Measurements from ENCODE around the gene PDE6C.
A peak's percentile ranks its signal among the peaks of the same experiment; 100 is the strongest.

The PDE6C gene

GRCh38 chr10:93697207-93697606 lies 84.9 kb downstream of the PDE6C start:
- no peaks in the 10 kb centered on the region for H3K27me3 ChIP-seq
- 0 out of 2 replicates have a peak, but pooled peaks have one; percentile 3 for TF ChIP-seq CTCF (IDR thresholded peaks at IDR 0.05; ENCODE audit: low read depth, low read length)
- H3K36me3 ChIP-seq = no peaks in the 10 kb centered on the region; the same call in 1 of the 2 replicates
- H3K4me1 ChIP-seq = no peaks in the 10 kb centered on the region
- no peak overlapping the region for H3K4me3 ChIP-seq (ENCODE audit: low read depth, low read length)
- no peak for DNase-seq
- no peaks in the 10 kb centered on the region for H3K9me3 ChIP-seq

GRCh38 chr10:93701866-93702209 lies 89.5 kb downstream of the PDE6C start:
- no peaks in the 10 kb centered on the region; the same call in 1 of the 2 replicates for H3K36me3 ChIP-seq
- H3K27me3 ChIP-seq = no peaks in the 10 kb centered on the region
- H3K4me1 ChIP-seq = no peaks in the 10 kb centered on the region; the same call in 1 of the 2 replicates
- no peak for DNase-seq
- H3K4me3 ChIP-seq (ENCODE audit: low read depth, low read length) = peak overlapping the region; percentile 87
- TF ChIP-seq CTCF (IDR thresholded peaks at IDR 0.05; ENCODE audit: low read depth, low read length) = no peak
- no peaks in the 10 kb centered on the region for H3K9me3 ChIP-seq

GRCh38 chr10:93702210-93703001 lies 90.1 kb downstream of the PDE6C start, which contains the start of gene FRA10AC1:
Gene FRA10AC1 (minus strand): TSS chr10:93702592. CDS start chr10:93700106, 2,486 bp downstream.
- peak; percentile 89 for DNase-seq
- peak; percentile 36 for TF ChIP-seq CTCF (IDR thresholded peaks at IDR 0.05; ENCODE audit: low read depth, low read length)
- Histone ChIP-seq H3K9me3 (no peaks in the 10 kb centered on the region), H3K4me3 (ENCODE audit: low read depth, low read length) (peak within 1 kb of the TSS; percentile 87), H3K27me3 (no peaks in the 10 kb centered on the region), H3K4me1 (no peaks in the 10 kb centered on the region; the same call in 1 of the 2 replicates), H3K36me3 (no peaks in the 10 kb centered on the region; the same call in 1 of the 2 replicates)

- no peak for TF ChIP-seq CTCF (IDR thresholded peaks at IDR 0.05; ENCODE audit: low read depth, low read length)
Measured at GRCh38 chr10:93703066-93703465, 90.7 kb downstream of the PDE6C start.

GRCh38 chr10:93703841-93704240 lies 91.5 kb downstream of the PDE6C start:
- no peaks in the 10 kb centered on the region for H3K9me3 ChIP-seq
- H3K27me3 ChIP-seq = no peaks in the 10 kb centered on the region
- DNase-seq = no peak
- H3K4me1 ChIP-seq = no peaks in the 10 kb centered on the region; the same call in 1 of the 2 replicates
- no peaks in the 10 kb centered on the region; the same call in 1 of the 2 replicates for H3K36me3 ChIP-seq
- TF ChIP-seq CTCF (IDR thresholded peaks at IDR 0.05; ENCODE audit: low read depth, low read length) = no peak
- no peak overlapping the region for H3K4me3 ChIP-seq (ENCODE audit: low read depth, low read length)

More at GRCh38 chr10:93703066-93703465, 90.7 kb downstream of the PDE6C start:
- Histone ChIP-seq H3K9me3 (no peaks in the 10 kb centered on the region), H3K27me3 (no peaks in the 10 kb centered on the region), H3K4me3 (ENCODE audit: low read depth, low read length) (peak overlapping the region; percentile 87), H3K36me3 (no peaks in the 10 kb centered on the region; the same call in 1 of the 2 replicates), H3K4me1 (no peaks in the 10 kb centered on the region; the same call in 1 of the 2 replicates)
- no peak for DNase-seq

- no peak for TF ChIP-seq CTCF (IDR thresholded peaks at IDR 0.05; ENCODE audit: low read depth, low read length)
- Histone ChIP-seq H3K27me3 (no peaks in the 10 kb centered on the region), H3K4me1 (no peaks in the 10 kb centered on the region; the same call in 1 of the 2 replicates), H3K9me3 (no peaks in the 10 kb centered on the region), H3K4me3 (ENCODE audit: low read depth, low read length) (no peak overlapping the region), H3K36me3 (no peaks in the 10 kb centered on the region; the same call in 1 of the 2 replicates)
- DNase-seq = no peak
Measured at GRCh38 chr10:93704451-93704850, 92.1 kb downstream of the PDE6C start.
